CD4-positive, alpha-beta T cell (primary cell): ENCODE results near the gene CCDC85B. TPM values are rescaled to one million over a fixed set of nuclear protein-coding genes. Genes with fewer than 3 reads are reported as not detected.
A peak's percentile ranks its signal among the peaks of the same experiment; 100 is the strongest.

Source experiments
- ATAC-seq: fragments of 200-7000 bp; cut with Tn5 transposase; one replicate; pipeline ENCODE4 v1.10.0; 2022; ENCODE audit warnings: mild to moderate bottlenecking; ENCODE audit not compliant: poor library complexity
- CTCF ChIA-PET: fragments of 350-600 bp; sonication (Branson Sonifier 250); formaldehyde crosslinking; loops from one replicate; lab custom pipeline; 2021; ENCODE audit warnings: antibody characterized with exemption, inconsistent platforms; lab: Charles Lee
- POLR2A ChIA-PET: fragments of 350-600 bp; sonication (Branson Sonifier 250); formaldehyde crosslinking; loops from one replicate; lab custom pipeline; 2021; ENCODE audit warnings: antibody characterized with exemption, inconsistent platforms; lab: Charles Lee
- DNase-seq, 14 experiments: peaks; one replicate each; pipeline ENCODE4 v3.0.0-alpha.2; 2013 to 2020; ENCODE audit warnings: mixed read lengths in 2 of 14
- H3K27ac ChIP-seq, 2 donors: one replicate each; pipeline versions ENCODE4 v1.5.1 to v1.7.0; 2013; ENCODE audit warnings: low read length in 2 of 2, low read depth in 1 of 2, mild to moderate bottlenecking in 1 of 2
- H3K27me3 ChIP-seq, 2 experiments: 1 replicate in 1 of 2; 2 replicates in 1 of 2; pipeline versions ENCODE4 v1.6.1 to v1.7.0; 2013; ENCODE audit warnings: low read length in 2 of 2, control low read depth in 1 of 2, mild to moderate bottlenecking in 1 of 2, moderate library complexity in 1 of 2; ENCODE audit not compliant: insufficient read depth in 2 of 2, control insufficient read depth in 1 of 2
- H3K36me3 ChIP-seq: one replicate; pipeline ENCODE4 v1.6.1; 2013; ENCODE audit warnings: low read length, control low read depth; ENCODE audit not compliant: insufficient read depth
- H3K4me1 ChIP-seq: one replicate; pipeline ENCODE4 v1.6.1; 2013; ENCODE audit warnings: low read length, control low read depth; ENCODE audit not compliant: insufficient read depth
- H3K4me3 ChIP-seq: one replicate; pipeline ENCODE4 v1.5.1; 2013; ENCODE audit warnings: mild to moderate bottlenecking, low read length, moderate library complexity
- H3K9me3 ChIP-seq, 2 experiments: 1 replicate in 1 of 2; 2 replicates in 1 of 2; pipeline versions ENCODE4 v1.6.1 to v1.7.0; 2013; ENCODE audit warnings: low read length in 2 of 2, mild to moderate bottlenecking in 2 of 2, control low read depth in 1 of 2, moderate library complexity in 1 of 2; ENCODE audit not compliant: control insufficient read depth in 1 of 2, insufficient read depth in 1 of 2
- H3K27ac Mint-ChIP-seq: one replicate; pipeline ENCODE4 v1.8.0; 2020; ENCODE audit warnings: mixed read lengths
- H3K27me3 Mint-ChIP-seq: one replicate; pipeline ENCODE4 v1.8.0; 2021; ENCODE audit warnings: mixed read lengths
- H3K36me3 Mint-ChIP-seq: one replicate; pipeline ENCODE4 v1.8.0; 2021; ENCODE audit warnings: low read depth, mixed read lengths
- H3K4me1 Mint-ChIP-seq: one replicate; pipeline ENCODE4 v1.8.0; 2021; ENCODE audit warnings: low read depth, mixed read lengths
- H3K4me3 Mint-ChIP-seq: one replicate; pipeline ENCODE4 v1.8.0; 2020; ENCODE audit warnings: mild to moderate bottlenecking, mixed read lengths
- H3K9me3 Mint-ChIP-seq: one replicate; pipeline ENCODE4 v1.8.0; 2020; ENCODE audit warnings: mixed read lengths
- CTCF ChIP-seq: fragments of 200-600 bp; IDR thresholded peaks from one replicate; pipeline ENCODE4 v1.8.0; 2022; ENCODE audit warnings: antibody characterized with exemption, mild to moderate bottlenecking
- intact Hi-C, 2 experiments: fragments of 100-400 bp; cut with DNase I in 1 of 2; cut with micrococcal nuclease in 1 of 2; formaldehyde crosslinking; loops; one replicate each; pipeline versions ENCODE4 v1.15.1 to v1.9.0; 2023 to 2025; cut with DNase I, micrococcal nuclease
- total RNA-seq, 174 experiments: library from RNA in 2 of 174; stranded (reverse) in 2 of 174; gene quantifications; one replicate each; pipeline ENCODE4 v1.2.3 and lab custom pipeline; 2021 to 2026

Gene CCDC85B
- total RNA-seq, 2 experiments from 2014 or later: 23.1 to 25.8 TPM

- Histone ChIP-seq H3K27me3 (peaks cover 9 to 12% of the 10 kb centered on the region in 2 experiments), H3K27ac (no peak overlapping the region), H3K4me3 (no peak overlapping the region), H3K9me3 (peaks cover 0 to 7% of the 10 kb centered on the region in 2 experiments), H3K36me3 (no peaks in the 10 kb centered on the region), H3K4me1 (peaks cover 55% of the 10 kb centered on the region)
- DNase-seq (no peak), ATAC-seq (no peak)
- ChIA-PET CTCF (interaction anchor here (2.4 to 3.9 kb wide), 2 partner anchors 8 to 12 kb away, joined by 17 to 37 read pairs; partner anchors contain the start of genes CCDC85B and FIBP), POLR2A (no interaction called here)
- H3K36me3 Mint-ChIP-seq: no peaks in the 10 kb centered on the region
- peaks cover 29% of the 10 kb centered on the region for H3K4me1 Mint-ChIP-seq
- H3K4me3 Mint-ChIP-seq: peak overlapping the region; percentile 34
- peaks cover 8% of the 10 kb centered on the region for H3K27me3 Mint-ChIP-seq
- intact Hi-C loops: no loop called here
- TF ChIP-seq CTCF: no peak
- H3K9me3 Mint-ChIP-seq: no peaks in the 10 kb centered on the region
- no peak overlapping the region for H3K27ac Mint-ChIP-seq
Measured at GRCh38 chr11:65897020-65897471, 6.6 kb downstream of the CCDC85B start.

GRCh38 chr11:65898656-65899355 is 8.3 kb downstream of the CCDC85B start:
- peaks cover 9 to 12% of the 10 kb centered on the region in 2 experiments for H3K27me3 ChIP-seq
- peaks cover 12% of the 10 kb centered on the region for H3K4me1 Mint-ChIP-seq
- H3K9me3 Mint-ChIP-seq: no peaks in the 10 kb centered on the region
- H3K27me3 Mint-ChIP-seq: peaks cover 14% of the 10 kb centered on the region
- intact Hi-C loops: no loop called here
- H3K36me3 Mint-ChIP-seq: no peaks in the 10 kb centered on the region
- no peak for TF ChIP-seq CTCF
- H3K27ac ChIP-seq: no peak overlapping the region
- peak overlapping the region; percentile 62 for H3K4me3 Mint-ChIP-seq
- H3K27ac Mint-ChIP-seq: peak overlapping the region; percentile 39
- ChIA-PET CTCF (interaction anchor here (0.7 to 3.9 kb wide), 5 partner anchors 9 to 426 kb away, joined by 3 to 37 read pairs (median 3); partner anchors contain the start of genes AP5B1, CCDC85B, FIBP and MUS81), POLR2A (interaction anchor here (0.5 to 5.3 kb wide), 6 partner anchors 9 to 303 kb away, joined by 3 to 80 read pairs (median 4); partner anchors contain the start of genes C11orf68, CCDC85B and FIBP)
- H3K36me3 ChIP-seq: no peaks in the 10 kb centered on the region
- peaks cover 37% of the 10 kb centered on the region for H3K4me1 ChIP-seq
- ATAC-seq (no peak), DNase-seq (no peak)
- peaks cover 0 to 7% of the 10 kb centered on the region in 2 experiments for H3K9me3 ChIP-seq
- peak overlapping the region; percentile 36 for H3K4me3 ChIP-seq

GRCh38 chr11:65899356-65900124 is 9.1 kb downstream of the CCDC85B start:
- Mint-ChIP-seq H3K27me3 (peaks cover 18% of the 10 kb centered on the region), H3K4me1 (peaks cover 5% of the 10 kb centered on the region), H3K36me3 (no peaks in the 10 kb centered on the region), H3K9me3 (no peaks in the 10 kb centered on the region), H3K27ac (no peak overlapping the region), H3K4me3 (peak overlapping the region; percentile 48)
- H3K4me1 ChIP-seq: peaks cover 30% of the 10 kb centered on the region
- ATAC-seq (no peak), DNase-seq (peak in 7 of 14 experiments; percentile 35 to 75 (median 63))
- peaks cover 9 to 12% of the 10 kb centered on the region in 2 experiments for H3K27me3 ChIP-seq
- H3K9me3 ChIP-seq: peaks cover 0 to 7% of the 10 kb centered on the region in 2 experiments
- ChIA-PET POLR2A (interaction anchor here (0.5 to 5.3 kb wide), 8 partner anchors 10 to 303 kb away, joined by 3 to 80 read pairs (median 4); partner anchors contain the start of genes C11orf68, CCDC85B and FIBP), CTCF (interaction anchor here (0.7 to 3.9 kb wide), 7 partner anchors 9 to 427 kb away, joined by 3 to 37 read pairs (median 17); partner anchors contain the start of genes AP5B1, CCDC85B, FIBP and MUS81)
- peak overlapping the region; percentile 36 for H3K4me3 ChIP-seq
- no peaks in the 10 kb centered on the region for H3K36me3 ChIP-seq
- H3K27ac ChIP-seq: no peak overlapping the region
- TF ChIP-seq CTCF: no peak
- intact Hi-C loops: loop anchor here (1.0 kb wide), 2 partner anchors 9 to 20 kb away; partner anchors contain the start of genes C11orf68 (in 2 of the 2), CCDC85B (in 2 of the 2) and DRAP1 (in 2 of the 2)
